Natural killer cell (primary cell): ENCODE results near the gene NPIPB8. TPM values are rescaled to one million over a fixed set of nuclear protein-coding genes. Genes with fewer than 3 reads are reported as not detected.
"Not testable (repeated sequence)": the region's sequence is repeated elsewhere in the genome, so short reads cannot be mapped to it uniquely, and the experiment has no call there.

Experiments
- ATAC-seq, 3 donors: fragments of 150-1000 bp in 2 of 3; fragments of 200-7000 bp in 1 of 3; cut with Tn5 transposase; 1 replicate in 1 of 3; 2 replicates in 2 of 3; pipeline ENCODE4 v1.10.0; 2021; ENCODE audit warnings: mild to moderate bottlenecking in 2 of 3, moderate library complexity in 2 of 3
- DNase-seq, 2 donors: peaks; one replicate each; pipeline versions ENCODE4 v3.0.0 to v3.0.0-alpha.2; 2013 to 2021; ENCODE audit warnings: mixed read lengths in 1 of 2
- H3K27ac ChIP-seq: one replicate; pipeline ENCODE4 v1.5.1; 2013; ENCODE audit warnings: mild to moderate bottlenecking, low read length
- H3K27me3 ChIP-seq: one replicate; pipeline ENCODE4 v1.6.1; 2013; ENCODE audit warnings: low read length; ENCODE audit not compliant: control insufficient read depth, insufficient read depth
- H3K36me3 ChIP-seq: one replicate; pipeline ENCODE4 v1.6.1; 2013; ENCODE audit warnings: low read length; ENCODE audit not compliant: control insufficient read depth, insufficient read depth
- H3K4me1 ChIP-seq: one replicate; pipeline ENCODE4 v1.6.1; 2013; ENCODE audit warnings: low read length; ENCODE audit not compliant: control insufficient read depth, insufficient read depth
- H3K4me3 ChIP-seq: one replicate; pipeline ENCODE4 v1.5.1; 2013; ENCODE audit warnings: low read length
- H3K9me3 ChIP-seq: one replicate; pipeline ENCODE4 v1.6.1; 2013; ENCODE audit warnings: low read length; ENCODE audit not compliant: control insufficient read depth, insufficient read depth
- H3K27ac Mint-ChIP-seq, 2 donors: one replicate each; pipeline ENCODE4 v1.8.0; 2022; ENCODE audit warnings: mild to moderate bottlenecking in 2 of 2, mixed read lengths in 2 of 2, moderate library complexity in 1 of 2
- H3K27me3 Mint-ChIP-seq, 2 donors: one replicate each; pipeline ENCODE4 v1.8.0; 2022; ENCODE audit warnings: low read depth in 2 of 2, mixed read lengths in 2 of 2
- H3K36me3 Mint-ChIP-seq: one replicate; pipeline ENCODE4 v1.8.0; 2022; ENCODE audit warnings: mixed read lengths
- H3K4me1 Mint-ChIP-seq, 2 donors: one replicate each; pipeline ENCODE4 v1.8.0; 2022; ENCODE audit warnings: mixed read lengths in 2 of 2
- H3K4me3 Mint-ChIP-seq: one replicate; pipeline ENCODE4 v1.8.0; 2022; ENCODE audit warnings: mild to moderate bottlenecking, moderate library complexity, mixed read lengths
- H3K9me3 Mint-ChIP-seq, 2 donors: one replicate each; pipeline ENCODE4 v1.8.0; 2022; ENCODE audit warnings: mixed read lengths in 2 of 2
- CTCF ChIP-seq: fragments of 200-600 bp; IDR thresholded peaks from one replicate; pipeline ENCODE4 v1.8.0; 2022; ENCODE audit warnings: antibody characterized with exemption
- WGBS: methylation state at CpG from one replicate; pipeline ENCODE4 v1.1.7; 2013; ENCODE audit warnings: missing lambda C conversion rate; ENCODE audit not compliant: insufficient coverage; 5-methylcytosine and 5-hydroxymethylcytosine counted together
- intact Hi-C: fragments of 100-400 bp; cut with micrococcal nuclease; formaldehyde crosslinking; loops from one replicate; pipeline ENCODE4 v1.14.2; 2022
- total RNA-seq, 4 donors: library from RNA; stranded (reverse); fragments of 120-200 nt in 1 of 4; gene quantifications; one replicate each; pipeline versions ENCODE4 v1.2.3 to v1.2.4, GENCODE V29; 2013 to 2022

NPIPB8 gene
- total RNA-seq, 3 donors from 2014 or later (not counting 1 experiment from before 2014, with no cell fraction given), result 0.19 to 3.7 TPM; not detected in 1

GRCh38 chr16:28623172-28623711 is 14.6 kb upstream of the NPIPB8 start:
- ATAC-seq, result peak; percentile 80 to 84 (median 81)
- no peaks in the 10 kb centered on the region for H3K27me3 ChIP-seq
- no peak overlapping the region for H3K27ac ChIP-seq
- Mint-ChIP-seq H3K4me3 (peak overlapping the region; percentile 81), H3K27ac (no peak overlapping the region), H3K9me3 (no peaks in the 10 kb centered on the region), H3K4me1 (peaks cover 7 to 16% of the 10 kb centered on the region in 2 donors), H3K36me3 (no peaks in the 10 kb centered on the region), H3K27me3 (peaks cover 5 to 6% of the 10 kb centered on the region in 2 donors)
- WGBS, result under 1% methylated on average over 68 of the region's 68 CpGs
- H3K36me3 ChIP-seq, result no peaks in the 10 kb centered on the region
- peak; percentile 23 to 77 for DNase-seq
- TF ChIP-seq CTCF, result no peak
- peaks cover 8% of the 10 kb centered on the region for H3K4me1 ChIP-seq
- H3K4me3 ChIP-seq, result peak overlapping the region; percentile 27
- no peaks in the 10 kb centered on the region for H3K9me3 ChIP-seq
- intact Hi-C loops, result no loop called here

- DNase-seq, H3K4me3 ChIP-seq, intact Hi-C loops, H3K4me3 Mint-ChIP-seq, H3K4me1 Mint-ChIP-seq, H3K36me3 Mint-ChIP-seq, H3K9me3 Mint-ChIP-seq, H3K27ac Mint-ChIP-seq, H3K27me3 Mint-ChIP-seq, H3K27ac ChIP-seq, H3K36me3 ChIP-seq, H3K4me1 ChIP-seq, H3K9me3 ChIP-seq, H3K27me3 ChIP-seq, ATAC-seq: not testable (repeated sequence)
- 85% methylated on average over 3 of the region's 5 CpGs for WGBS
These were observed 7.0 kb upstream of the NPIPB8 start for GRCh38 chr16:28630905-28631304.

GRCh38 chr16:28636093-28636823 is 1.6 kb upstream of the NPIPB8 start:
- H3K4me3 Mint-ChIP-seq, H3K27me3 Mint-ChIP-seq, H3K36me3 ChIP-seq, H3K27ac Mint-ChIP-seq, H3K4me1 Mint-ChIP-seq, H3K4me3 ChIP-seq, H3K27me3 ChIP-seq, ATAC-seq, H3K4me1 ChIP-seq, H3K9me3 ChIP-seq, H3K27ac ChIP-seq, H3K36me3 Mint-ChIP-seq, DNase-seq, intact Hi-C loops, H3K9me3 Mint-ChIP-seq: not testable (repeated sequence)
- 91% methylated on average over 1 of the region's 5 CpGs for WGBS

- H3K4me1 Mint-ChIP-seq, H3K27me3 Mint-ChIP-seq, H3K4me3 ChIP-seq, DNase-seq, H3K4me3 Mint-ChIP-seq, intact Hi-C loops, H3K9me3 ChIP-seq, H3K4me1 ChIP-seq, H3K27me3 ChIP-seq, H3K36me3 Mint-ChIP-seq, H3K27ac Mint-ChIP-seq, H3K36me3 ChIP-seq, H3K9me3 Mint-ChIP-seq, H3K27ac ChIP-seq, ATAC-seq: not testable (repeated sequence)
- WGBS, result no CpG with 5 or more reads among the region's 5 CpGs
These were observed 494 bp downstream of the NPIPB8 start for GRCh38 chr16:28638359-28638758.

- H3K27ac ChIP-seq, H3K9me3 ChIP-seq, intact Hi-C loops, H3K27me3 ChIP-seq, H3K36me3 ChIP-seq, H3K36me3 Mint-ChIP-seq, H3K4me3 ChIP-seq, H3K27ac Mint-ChIP-seq, H3K4me1 ChIP-seq, H3K4me3 Mint-ChIP-seq, H3K4me1 Mint-ChIP-seq, ATAC-seq, DNase-seq, H3K27me3 Mint-ChIP-seq, H3K9me3 Mint-ChIP-seq: not testable (repeated sequence)
- WGBS, result 50% methylated on average over 1 of the region's 2 CpGs
These were observed 2.1 kb downstream of the NPIPB8 start for GRCh38 chr16:28639959-28640358.

- H3K27ac Mint-ChIP-seq, H3K27me3 Mint-ChIP-seq, DNase-seq, H3K27ac ChIP-seq, ATAC-seq, H3K4me3 ChIP-seq, H3K4me1 ChIP-seq, H3K36me3 ChIP-seq, H3K27me3 ChIP-seq, intact Hi-C loops, H3K4me3 Mint-ChIP-seq, H3K36me3 Mint-ChIP-seq, H3K4me1 Mint-ChIP-seq, H3K9me3 Mint-ChIP-seq, H3K9me3 ChIP-seq: not testable (repeated sequence)
- 86% methylated on average over 6 of the region's 25 CpGs for WGBS
These were observed 28.4 kb downstream of the NPIPB8 start for GRCh38 chr16:28666264-28666663.

DNA sequence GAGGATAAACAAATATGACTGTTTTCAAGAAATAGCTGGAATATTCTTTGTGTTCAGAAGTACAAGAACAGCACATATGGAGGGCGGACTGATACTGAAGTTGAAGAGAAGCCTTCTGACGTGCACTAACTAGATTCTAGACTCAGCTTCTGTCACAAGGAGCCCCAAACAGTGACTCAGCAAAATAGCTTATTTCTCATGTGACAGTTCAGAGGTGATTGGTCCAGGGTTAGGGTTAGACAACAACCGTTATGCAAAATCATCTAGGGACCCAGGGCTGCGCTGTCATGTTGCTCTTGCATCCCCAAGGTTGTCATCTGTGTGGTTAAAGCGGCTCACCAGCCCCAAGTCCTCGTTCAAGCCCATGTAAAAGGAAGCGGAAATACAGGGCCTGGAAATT is 29.6 kb downstream of the NPIPB8 start:
- H3K4me1 ChIP-seq, H3K27ac ChIP-seq, H3K4me1 Mint-ChIP-seq, H3K9me3 Mint-ChIP-seq, H3K36me3 ChIP-seq, DNase-seq, H3K27me3 ChIP-seq, H3K36me3 Mint-ChIP-seq, H3K27me3 Mint-ChIP-seq, H3K9me3 ChIP-seq, intact Hi-C loops, H3K27ac Mint-ChIP-seq, H3K4me3 Mint-ChIP-seq, ATAC-seq, H3K4me3 ChIP-seq: not testable (repeated sequence)
- no CpG with 5 or more reads among the region's 7 CpGs for WGBS
